Measurements from ENCODE around the gene DVL1. TPM values are rescaled to one million over a fixed set of nuclear protein-coding genes. Genes with fewer than 3 reads are reported as not detected.

DVL1 gene
- total and polyA plus RNA-seq, 2 of the 13 experiments (the other 11 are each of a cell fraction or from before 2014, with no cell fraction given): 30.8 to 60.4 TPM

GRCh38 chr1:1291548-1292441, 57.4 kb downstream of the DVL1 start (continued):
- TF ChIP-seq ZNF589 (CRISPR knock-in tag; conservative IDR thresholded peaks at IDR 0.05) (0 out of 2 replicates have a peak, but pooled peaks have one; percentile 41), MXI1 (IDR thresholded peaks at IDR 0.05; ENCODE audit: borderline replicate concordance, low read depth, low read length) (0 out of 3 replicates have a peak, but pooled peaks have one; percentile 28), ZNF747 (CRISPR knock-in tag; IDR thresholded peaks at IDR 0.05; ENCODE audit: borderline replicate concordance) (0 out of 2 replicates have a peak, but pooled peaks have one; percentile 42), PATZ1 (CRISPR knock-in tag; IDR thresholded peaks at IDR 0.05) (peak; percentile 66), HNRNPL (IDR thresholded peaks at IDR 0.05; ENCODE audit: low read depth, low read length) (0 out of 2 replicates have a peak, but pooled peaks have one; percentile 36), AHR (CRISPR knock-in tag; IDR thresholded peaks at IDR 0.05) (no peak; the same call in 1 of the 2 replicates), ZNF619 (CRISPR knock-in tag; IDR thresholded peaks at IDR 0.05) (peak; percentile 67; the same call in 1 of the 2 replicates), DNMT1 (CRISPR knock-in tag; IDR thresholded peaks at IDR 0.05) (peak; percentile 57; the same call in 1 of the 2 replicates), ZBTB1 (CRISPR knock-in tag; IDR thresholded peaks at IDR 0.05; ENCODE audit: borderline replicate concordance) (no peak), ZBTB38 (CRISPR knock-in tag; IDR thresholded peaks at IDR 0.05) (peak; percentile 84), ZFX (CRISPR knock-in tag; IDR thresholded peaks at IDR 0.05; ENCODE audit: low read depth) (peak; percentile 41; the same call in 1 of the 2 replicates), ZNF563 (CRISPR knock-in tag; IDR thresholded peaks at IDR 0.05) (peak; percentile 39; the same call in 1 of the 2 replicates), ZNF280B (CRISPR knock-in tag; IDR thresholded peaks at IDR 0.05; ENCODE audit: borderline replicate concordance) (0 out of 2 replicates have a peak, but pooled peaks have one; percentile 41), ZC3H13 (CRISPR knock-in tag; IDR thresholded peaks at IDR 0.05) (peak; percentile 65; the same call in 1 of the 2 replicates), CENPT (CRISPR knock-in tag; IDR thresholded peaks at IDR 0.05; ENCODE audit: low read depth) (peak; percentile 54; the same call in 1 of the 2 replicates), HOXA3 (CRISPR knock-in tag; IDR thresholded peaks at IDR 0.05) (0 out of 2 replicates have a peak, but pooled peaks have one; percentile 4), ZNF501 (CRISPR knock-in tag; IDR thresholded peaks at IDR 0.05) (peak; percentile 19; the same call in 1 of the 2 replicates), ZNF576 (CRISPR knock-in tag; IDR thresholded peaks at IDR 0.05) (peak; percentile 41; the same call in 1 of the 2 replicates), KDM2A (CRISPR knock-in tag; IDR thresholded peaks at IDR 0.05; ENCODE audit: borderline replicate concordance, low read depth) (peak; percentile 93), AGO1 (IDR thresholded peaks at IDR 0.05; ENCODE audit: low read depth, low read length, poor library complexity, severe bottlenecking) (peak; percentile 88), MIXL1 (CRISPR knock-in tag; IDR thresholded peaks at IDR 0.05) (0 out of 2 replicates have a peak, but pooled peaks have one; percentile 24)

Data from HepG2 (cell line).